Measurements from ENCODE around the gene GRIK3. TPM values are rescaled to one million over a fixed set of nuclear protein-coding genes. Genes with fewer than 3 reads are reported as not detected.

Gene GRIK3
- total RNA-seq, 1 experiment from 2014 or later: not detected

GRCh38 chr1:36754366-36754765 is 279.9 kb downstream of the GRIK3 start:
- no peaks in the 10 kb centered on the region for H3F3A ChIP-seq (ENCODE audit: low read length, unreplicated experiment)
- POLR2A ChIA-PET (ENCODE audit: unreplicated experiment): no interaction called here
- intact Hi-C loops (cut with micrococcal nuclease): no loop called here
- no peaks in the 10 kb centered on the region for H3K79me2 ChIP-seq (ENCODE audit: low read length)
- H3K9ac ChIP-seq (ENCODE audit: low read length): no peak overlapping the region
- no peak overlapping the region for H3K4me3 ChIP-seq (ENCODE audit: low read length)
- BruUV-seq (replicated peaks): no TSS peak
- no peak for ATAC-seq
- H3K4me1 ChIP-seq (ENCODE audit: insufficient read depth, low read length): peaks cover 21% of the 10 kb centered on the region
- no peak for TF ChIP-seq EZH2phosphoT487 (IDR thresholded peaks at IDR 0.05; ENCODE audit: borderline replicate concordance, low read length)
- no peak for TF ChIP-seq EZH2 (IDR thresholded peaks at IDR 0.05; ENCODE audit: low read length, unreplicated experiment)
- no peak for TF ChIP-seq CTCF (conservative IDR thresholded peaks at IDR 0.05; ENCODE audit: low read depth, low read length)
- CTCF ChIA-PET: no interaction called here
- DNase-seq: no peak
- H3K9me2 ChIP-seq (replicated peaks; ENCODE audit: low read length): no peaks in the 10 kb centered on the region
- H2AFZ ChIP-seq (ENCODE audit: low read length): no peak overlapping the region
- H3K36me3 ChIP-seq (ENCODE audit: low read depth, low read length): no peaks in the 10 kb centered on the region
- H3K4me2 ChIP-seq (ENCODE audit: low read length): no peak overlapping the region
- no peaks in the 10 kb centered on the region for H3K9me3 ChIP-seq (ENCODE audit: low read length)
- no peaks in the 10 kb centered on the region for H4K20me1 ChIP-seq (ENCODE audit: low read length)
- H3K27ac ChIP-seq (ENCODE audit: low read length): no peak overlapping the region
- H3K27me3 ChIP-seq (ENCODE audit: low read length): no peaks in the 10 kb centered on the region

- Histone ChIP-seq H3K9me2 (replicated peaks; ENCODE audit: low read length) (no peaks in the 10 kb centered on the region), H3K4me1 (ENCODE audit: insufficient read depth, low read length) (peaks cover 21% of the 10 kb centered on the region), H3K27ac (ENCODE audit: low read length) (no peak overlapping the region), H3K4me2 (ENCODE audit: low read length) (no peak overlapping the region), H3K79me2 (ENCODE audit: low read length) (no peaks in the 10 kb centered on the region), H4K20me1 (ENCODE audit: low read length) (no peaks in the 10 kb centered on the region), H2AFZ (ENCODE audit: low read length) (no peak overlapping the region), H3F3A (ENCODE audit: low read length, unreplicated experiment) (no peaks in the 10 kb centered on the region), H3K36me3 (ENCODE audit: low read depth, low read length) (no peaks in the 10 kb centered on the region), H3K4me3 (ENCODE audit: low read length) (no peak overlapping the region), H3K9me3 (ENCODE audit: low read length) (no peaks in the 10 kb centered on the region), H3K9ac (ENCODE audit: low read length) (no peak overlapping the region), H3K27me3 (ENCODE audit: low read length) (peaks cover 5% of the 10 kb centered on the region)
- ATAC-seq: no peak
- POLR2A ChIA-PET (ENCODE audit: unreplicated experiment): no interaction called here
- CTCF ChIA-PET: no interaction called here
- BruUV-seq (replicated peaks): no TSS peak
- intact Hi-C loops (cut with micrococcal nuclease): no loop called here
- DNase-seq: no peak
- no peak for TF ChIP-seq EZH2 (IDR thresholded peaks at IDR 0.05; ENCODE audit: low read length, unreplicated experiment)
- no peak for TF ChIP-seq EZH2phosphoT487 (IDR thresholded peaks at IDR 0.05; ENCODE audit: borderline replicate concordance, low read length)
- no peak for TF ChIP-seq CTCF (conservative IDR thresholded peaks at IDR 0.05; ENCODE audit: low read depth, low read length)
These were observed 280.9 kb downstream of the GRIK3 start for GRCh38 chr1:36753451-36753850.

GRCh38 chr1:36752891-36753361 is 281.4 kb downstream of the GRIK3 start:
- H3K9me3 ChIP-seq (ENCODE audit: low read length): no peaks in the 10 kb centered on the region
- H3K27me3 ChIP-seq (ENCODE audit: low read length): peaks cover 10% of the 10 kb centered on the region
- no TSS peak for BruUV-seq (replicated peaks)
- H3K36me3 ChIP-seq (ENCODE audit: low read depth, low read length): no peaks in the 10 kb centered on the region
- no peak overlapping the region for H2AFZ ChIP-seq (ENCODE audit: low read length)
- H3K27ac ChIP-seq (ENCODE audit: low read length): no peak overlapping the region; the same call in 1 of the 2 replicates
- ChIA-PET CTCF (no interaction called here), POLR2A (ENCODE audit: unreplicated experiment) (no interaction called here)
- DNase-seq: peak; percentile 17
- no peak overlapping the region for H3K4me2 ChIP-seq (ENCODE audit: low read length)
- no peaks in the 10 kb centered on the region for H3K9me2 ChIP-seq (replicated peaks; ENCODE audit: low read length)
- H3F3A ChIP-seq (ENCODE audit: low read length, unreplicated experiment): no peaks in the 10 kb centered on the region
- peak; percentile 31; the same call in 1 of the 2 replicates for ATAC-seq
- H3K4me3 ChIP-seq (ENCODE audit: low read length): no peak overlapping the region
- H3K4me1 ChIP-seq (ENCODE audit: insufficient read depth, low read length): peaks cover 21% of the 10 kb centered on the region
- no peaks in the 10 kb centered on the region for H4K20me1 ChIP-seq (ENCODE audit: low read length)
- H3K79me2 ChIP-seq (ENCODE audit: low read length): no peaks in the 10 kb centered on the region
- intact Hi-C loops (cut with micrococcal nuclease): no loop called here
- H3K9ac ChIP-seq (ENCODE audit: low read length): no peak overlapping the region
- no peak for TF ChIP-seq CTCF (conservative IDR thresholded peaks at IDR 0.05; ENCODE audit: low read depth, low read length)
- TF ChIP-seq EZH2phosphoT487 (IDR thresholded peaks at IDR 0.05; ENCODE audit: borderline replicate concordance, low read length): no peak
- no peak for TF ChIP-seq EZH2 (IDR thresholded peaks at IDR 0.05; ENCODE audit: low read length, unreplicated experiment)
